SK-N-MC (cell line): ENCODE measurements around the gene TEKTIP1.

Experiments used
- DNase-seq: peaks from one replicate; pipeline ENCODE4 v3.0.0-alpha.2; 2011; ENCODE audit warnings: low read depth, low spot score
- H3K27ac ChIP-seq: fragments of 200-600 bp; sonication (generic); 2 replicates; pipeline ENCODE4 v1.5.1; 2016; ENCODE audit warnings: mixed run types
- H3K36me3 ChIP-seq: fragments of 200-600 bp; sonication (generic); 2 replicates; pipeline ENCODE4 v1.6.1; 2017; ENCODE audit warnings: antibody characterized with exemption, low read length, mixed read lengths; ENCODE audit not compliant: insufficient read depth
- H3K4me3 ChIP-seq: fragments of 200-600 bp; sonication (generic); 2 replicates; pipeline ENCODE4 v1.5.1; 2016
- H3K9ac ChIP-seq: fragments of 200-600 bp; sonication (generic); 2 replicates; pipeline ENCODE4 v1.8.0; 2017; ENCODE audit warnings: mixed run types, mixed read lengths; ENCODE audit not compliant: insufficient read length
- H3K9me3 ChIP-seq: fragments of 200-600 bp; sonication (generic); 2 replicates; pipeline ENCODE4 v1.6.1; 2017; ENCODE audit warnings: low read depth, mild to moderate bottlenecking, antibody characterized with exemption, low read length, moderate library complexity, mixed read lengths
- EZH2 ChIP-seq: fragments of 200-600 bp; sonication (generic); IDR thresholded peaks from one replicate; pipeline ENCODE4 v1.6.1; 2017; ENCODE audit warnings: antibody characterized with exemption
- FOXP2 ChIP-seq: optimal IDR thresholded peaks from 2 replicates; pipeline ENCODE3; 2011; ENCODE audit warnings: mild to moderate bottlenecking, moderate library complexity; ENCODE audit not compliant: insufficient read depth; ENCODE audit errors: extremely low read length, control extremely low read depth
- POLR2AphosphoS5 ChIP-seq: IDR thresholded peaks from 2 replicates; pipeline ENCODE4 v1.6.1; 2012; ENCODE audit warnings: mild to moderate bottlenecking, low read depth, low read length, borderline replicate concordance

TEKTIP1 gene

GRCh38 chr19:3570606-3571011 lies 31.6 kb downstream of the TEKTIP1 start:
- Histone ChIP-seq H3K36me3 (peaks cover 15% of the 10 kb centered on the region; the same call in 1 of the 2 replicates), H3K9ac (no peak overlapping the region), H3K27ac (no peak overlapping the region), H3K9me3 (no peaks in the 10 kb centered on the region), H3K4me3 (no peak overlapping the region)
- DNase-seq = no peak
- no peak for TF ChIP-seq FOXP2
- no peak for TF ChIP-seq POLR2AphosphoS5
- TF ChIP-seq EZH2 = no peak

GRCh38 chr19:3572132-3572854 lies 33.3 kb downstream of the TEKTIP1 start:
- H3K27ac ChIP-seq = no peak overlapping the region
- peak overlapping the region; percentile 58 for H3K4me3 ChIP-seq
- DNase-seq = peak; percentile 90
- no peaks in the 10 kb centered on the region for H3K9me3 ChIP-seq
- no peak for TF ChIP-seq EZH2
- TF ChIP-seq FOXP2 = no peak
- TF ChIP-seq POLR2AphosphoS5 = no peak
- H3K36me3 ChIP-seq = peaks cover 25% of the 10 kb centered on the region; the same call in 1 of the 2 replicates
- H3K9ac ChIP-seq = no peak overlapping the region

- DNase-seq = no peak
- Histone ChIP-seq H3K36me3 (peaks cover 25% of the 10 kb centered on the region; the same call in 1 of the 2 replicates), H3K9me3 (no peaks in the 10 kb centered on the region), H3K27ac (peak within 1 kb of the TSS; percentile 79; the same call in 1 of the 2 replicates), H3K9ac (peak within 1 kb of the TSS; percentile 92), H3K4me3 (peak within 1 kb of the TSS; percentile 97)
- no peak for TF ChIP-seq POLR2AphosphoS5
- no peak for TF ChIP-seq EZH2
Measured at GRCh38 chr19:3572855-3573161, 33.8 kb downstream of the TEKTIP1 start, which contains the start of gene HMG20B. HMG20B (plus strand) TSS chr19:3572944; CDS start chr19:3573310, 366 bp downstream.

- peaks cover 25% of the 10 kb centered on the region; the same call in 1 of the 2 replicates for H3K36me3 ChIP-seq
- H3K4me3 ChIP-seq = peak overlapping the region; percentile 97
- no peaks in the 10 kb centered on the region for H3K9me3 ChIP-seq
- no peak for DNase-seq
- peak overlapping the region; percentile 92 for H3K9ac ChIP-seq
- no peak for TF ChIP-seq FOXP2
- TF ChIP-seq POLR2AphosphoS5 = peak; percentile 32; the same call in 1 of the 2 replicates
- peak overlapping the region; percentile 79; the same call in 1 of the 2 replicates for H3K27ac ChIP-seq
Measured at GRCh38 chr19:3573162-3573857, 34.3 kb downstream of the TEKTIP1 start.

GRCh38 chr19:3573858-3574637 lies 35.1 kb downstream of the TEKTIP1 start:
- peak; percentile 79 for DNase-seq
- Histone ChIP-seq H3K36me3 (peaks cover 25% of the 10 kb centered on the region; the same call in 1 of the 2 replicates), H3K27ac (no peak overlapping the region), H3K9ac (peak overlapping the region; percentile 92), H3K4me3 (peak overlapping the region; percentile 97), H3K9me3 (no peaks in the 10 kb centered on the region)
- TF ChIP-seq FOXP2 (no peak), POLR2AphosphoS5 (no peak), EZH2 (no peak)

GRCh38 chr19:3575260-3575741 lies 36.3 kb downstream of the TEKTIP1 start:
- Histone ChIP-seq H3K36me3 (peaks cover 25% of the 10 kb centered on the region; the same call in 1 of the 2 replicates), H3K4me3 (no peak overlapping the region), H3K9ac (no peak overlapping the region), H3K27ac (no peak overlapping the region), H3K9me3 (no peaks in the 10 kb centered on the region)
- TF ChIP-seq FOXP2 (no peak), EZH2 (no peak), POLR2AphosphoS5 (no peak)
- DNase-seq = no peak

- H3K36me3 ChIP-seq = peaks cover 25% of the 10 kb centered on the region; the same call in 1 of the 2 replicates
- H3K4me3 ChIP-seq = no peak overlapping the region
- no peak overlapping the region for H3K27ac ChIP-seq
- DNase-seq = no peak
- H3K9me3 ChIP-seq = no peaks in the 10 kb centered on the region
- TF ChIP-seq POLR2AphosphoS5 (no peak), FOXP2 (no peak), EZH2 (no peak)
- H3K9ac ChIP-seq = no peak overlapping the region
Measured at GRCh38 chr19:3575949-3576673, 37.1 kb downstream of the TEKTIP1 start.
